ENCODE data around the gene PGP.

The PGP gene

GRCh38 chr16:2166263-2167067, 48.2 kb downstream of the PGP start:
- DNase-seq (ENCODE audit: low read depth in 3 of 3), result no peak

GRCh38 chr16:2165861-2166260, 48.8 kb downstream of the PGP start:
- no peak for DNase-seq (ENCODE audit: low read depth in 3 of 3)

- DNase-seq (ENCODE audit: low read depth in 3 of 3), result no peak
Observed at GRCh38 chr16:2163211-2163881, 51.3 kb downstream of the PGP start.

DNA sequence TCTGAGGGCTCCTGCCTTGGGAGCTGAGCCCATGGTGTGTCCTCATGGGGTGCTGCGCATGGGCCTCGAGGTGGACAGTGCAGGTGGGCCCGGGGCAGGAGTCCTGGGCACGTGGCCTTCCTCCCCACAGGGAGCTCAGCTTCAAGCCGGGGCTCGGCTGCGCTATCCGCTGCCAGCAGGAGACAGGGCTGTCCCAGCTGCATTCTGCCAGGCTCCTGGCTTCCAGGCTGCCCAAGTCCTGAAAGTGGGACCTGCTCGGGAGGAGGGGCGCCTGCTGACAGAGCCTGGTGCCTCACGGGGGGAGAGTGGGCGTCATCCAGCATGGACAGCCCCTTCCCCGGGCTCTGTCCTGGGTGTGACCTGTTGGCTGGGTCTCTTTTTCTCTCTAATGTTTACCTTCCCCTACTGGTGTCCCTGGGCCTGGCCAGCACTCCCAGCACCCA, 51.9 kb downstream of the PGP start:
- no peak for DNase-seq (ENCODE audit: low read depth in 3 of 3)

DNA sequence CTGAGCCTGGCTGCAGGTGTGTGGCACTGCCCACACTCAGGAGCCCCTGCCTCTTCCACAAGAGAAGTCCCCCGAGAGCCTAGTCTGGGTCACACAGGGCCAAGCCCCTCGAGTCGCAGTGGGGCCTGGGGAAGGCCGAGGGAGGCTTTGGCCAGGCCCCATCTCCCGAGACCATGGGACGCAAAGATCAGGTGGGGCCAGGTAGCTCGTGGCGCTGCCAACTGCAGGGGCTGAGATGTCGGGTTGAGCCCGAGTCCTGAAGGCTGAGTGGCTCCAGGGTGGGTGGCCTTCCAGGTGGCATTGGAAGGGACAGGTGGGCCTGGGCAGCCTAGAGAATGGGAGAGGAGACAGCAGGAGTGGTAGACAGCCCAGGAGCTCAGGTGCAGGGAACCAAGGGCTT, 52.7 kb downstream of the PGP start:
- no peak for DNase-seq (ENCODE audit: low read depth in 3 of 3)
